HG03280 (cell line): ENCODE measurements around the gene AFF3.
"Not testable (repeated sequence)": the region's sequence is repeated elsewhere in the genome, so short reads cannot be mapped to it uniquely, and the experiment has no call there.

ENCODE experiments used
- ATAC-seq: cut with Tn5 transposase; IDR thresholded peaks from one replicate; pipeline ENCODE4 v1.9.1; 2021; ENCODE audit warnings: mild to moderate bottlenecking, moderate library complexity; ENCODE audit not compliant: unreplicated experiment

The AFF3 gene

GRCh38 chr2:99537910-99538485, 604.4 kb downstream of the AFF3 start:
- ATAC-seq = no peak

GRCh38 chr2:99524056-99524455, 618.3 kb downstream of the AFF3 start:
- no peak for ATAC-seq

GRCh38 chr2:99522157-99522556, 620.2 kb downstream of the AFF3 start:
- no peak for ATAC-seq

- no peak for ATAC-seq
Measured at GRCh38 chr2:99520813-99521212, 621.6 kb downstream of the AFF3 start.

GRCh38 chr2:99520195-99520594, 622.2 kb downstream of the AFF3 start:
- ATAC-seq = no peak

GRCh38 chr2:99514357-99514756, 628.0 kb downstream of the AFF3 start:
- ATAC-seq = no peak

GRCh38 chr2:99512181-99512591, 630.2 kb downstream of the AFF3 start:
- ATAC-seq = no peak

DNA sequence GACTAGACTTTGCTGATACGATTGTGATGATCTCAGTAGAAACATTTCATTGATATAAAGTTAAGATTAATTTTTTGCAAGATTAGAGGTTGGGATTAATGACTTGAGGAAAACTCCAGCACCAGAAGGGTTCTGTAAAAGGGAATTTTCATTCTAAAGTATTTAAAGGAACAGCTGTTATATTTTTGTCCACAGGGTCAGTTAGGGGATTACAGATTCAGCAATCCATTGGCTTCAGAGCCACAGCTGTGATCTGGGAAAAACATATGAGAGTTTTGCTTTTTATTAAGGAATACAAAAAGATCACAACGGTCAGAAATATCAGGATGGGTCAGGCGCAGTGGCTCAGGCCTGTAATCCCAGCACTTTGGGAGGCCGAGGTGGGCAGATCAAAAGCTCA, 633.0 kb downstream of the AFF3 start:
- ATAC-seq = no peak

DNA sequence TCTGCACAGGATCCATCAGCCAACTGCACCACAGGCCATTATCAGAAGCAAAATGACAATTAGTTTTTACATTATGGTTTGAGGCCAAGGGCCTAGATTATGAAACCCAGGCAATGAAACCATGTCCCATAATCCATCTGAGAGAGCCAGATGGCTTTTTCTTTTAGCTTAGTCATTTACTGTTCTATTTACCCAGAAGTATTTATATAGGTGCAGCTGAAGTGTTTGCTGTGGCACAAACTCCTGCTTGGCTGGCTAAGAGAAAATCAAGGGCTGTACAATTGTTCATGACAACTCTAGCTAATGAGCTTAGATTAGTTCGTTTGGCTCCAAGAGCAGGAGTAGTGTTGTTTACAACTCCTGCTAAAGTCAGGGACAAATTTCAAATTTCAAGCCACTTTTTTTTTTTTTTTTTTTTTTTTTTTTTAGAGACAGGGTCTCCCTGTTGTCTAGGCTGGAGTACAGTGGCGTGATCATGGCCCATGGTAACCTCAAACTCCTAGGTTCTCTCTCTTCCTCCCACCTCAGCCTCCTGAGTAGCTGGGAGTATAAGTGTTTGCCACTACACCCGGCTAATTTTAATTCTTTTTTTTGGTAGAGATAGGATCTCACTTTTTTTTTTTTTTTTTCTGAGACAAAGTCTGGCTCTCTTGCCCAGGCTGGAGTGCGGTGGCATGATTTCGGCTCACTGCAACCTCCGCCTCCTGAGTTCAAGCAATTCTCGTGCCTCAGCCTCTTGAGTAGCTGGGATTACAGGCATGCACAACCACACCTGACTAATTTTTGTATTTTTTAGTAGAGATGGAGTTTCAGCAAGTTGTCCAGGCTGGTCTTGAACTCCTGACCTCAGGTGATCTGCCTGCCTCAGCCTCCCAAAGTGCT, 634.2 kb downstream of the AFF3 start:
- no peak for ATAC-seq

- no peak for ATAC-seq
Measured at GRCh38 chr2:99504844-99505584, 637.4 kb downstream of the AFF3 start.

- ATAC-seq = not testable (repeated sequence)
Measured at GRCh38 chr2:99503662-99504416, 638.6 kb downstream of the AFF3 start.

DNA sequence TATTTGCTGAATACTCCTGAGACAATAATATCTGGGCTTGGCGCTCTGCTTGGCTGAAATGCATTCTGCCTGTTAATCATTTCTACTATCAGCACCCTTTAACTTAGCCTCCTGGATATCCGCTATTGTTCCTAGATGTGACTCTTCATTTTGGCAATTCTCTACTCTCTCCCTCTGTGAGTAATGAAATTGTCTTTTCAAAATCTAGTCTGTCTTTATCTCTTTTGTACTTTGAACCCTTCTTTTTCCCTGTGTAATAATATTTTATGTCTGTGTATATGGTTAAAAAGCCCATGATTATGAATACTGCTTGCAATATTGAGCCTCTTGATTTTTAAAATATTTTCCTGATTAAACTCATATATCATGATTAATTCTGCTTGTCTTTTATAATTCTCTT, 646.4 kb downstream of the AFF3 start:
- ATAC-seq = no peak
